NOMO-1 (cell line): ENCODE results near the gene ADCY9.
A peak's percentile ranks its signal among the peaks of the same experiment; 100 is the strongest.

Source experiments
- DNase-seq, 2 experiments: peaks; one replicate each; lab custom pipeline; 2025; ENCODE audit not compliant: unreplicated experiment in 2 of 2; lab: John Stamatoyannopoulos, UW

ADCY9 gene

GRCh38 chr16:4009177-4009576, 107.1 kb downstream of the ADCY9 start:
- no peak for DNase-seq

GRCh38 chr16:4008116-4008515, 108.1 kb downstream of the ADCY9 start:
- no peak for DNase-seq

GRCh38 chr16:4006397-4006999, 109.7 kb downstream of the ADCY9 start:
- DNase-seq: no peak

- DNase-seq: no peak
Measured at GRCh38 chr16:4005731-4006130, 110.5 kb downstream of the ADCY9 start.

GRCh38 chr16:4005281-4005680, 111.0 kb downstream of the ADCY9 start:
- no peak for DNase-seq

GRCh38 chr16:4004206-4004605, 112.0 kb downstream of the ADCY9 start:
- no peak for DNase-seq

- DNase-seq: no peak
Measured at GRCh38 chr16:4003576-4003975, 112.7 kb downstream of the ADCY9 start.

GRCh38 chr16:4003166-4003565, 113.1 kb downstream of the ADCY9 start:
- DNase-seq: no peak

- DNase-seq: peak in 1 of 2 experiments; percentile 28
Measured at GRCh38 chr16:4002121-4002520, 114.1 kb downstream of the ADCY9 start.

GRCh38 chr16:3999479-4000325, 116.5 kb downstream of the ADCY9 start:
- no peak for DNase-seq

GRCh38 chr16:3998793-3999478, 117.3 kb downstream of the ADCY9 start:
- no peak for DNase-seq

GRCh38 chr16:3997231-3997841, 118.9 kb downstream of the ADCY9 start:
- DNase-seq: no peak

GRCh38 chr16:3995001-3995400, 121.2 kb downstream of the ADCY9 start:
- DNase-seq: no peak

GRCh38 chr16:3993052-3993785, 123.0 kb downstream of the ADCY9 start:
- no peak for DNase-seq

- DNase-seq: no peak
Measured at GRCh38 chr16:3992297-3993051, 123.8 kb downstream of the ADCY9 start.

- no peak for DNase-seq
Measured at GRCh38 chr16:3988824-3989223, 127.4 kb downstream of the ADCY9 start.

- DNase-seq: no peak
Measured at GRCh38 chr16:3988011-3988410, 128.2 kb downstream of the ADCY9 start.

GRCh38 chr16:3987231-3987630, 129.0 kb downstream of the ADCY9 start:
- DNase-seq: no peak

GRCh38 chr16:3986235-3986544, 130.1 kb downstream of the ADCY9 start:
- DNase-seq: no peak
